CD14-positive monocyte (primary cell): ENCODE results near the gene ZNF430. TPM values are rescaled to one million over a fixed set of nuclear protein-coding genes. Genes with fewer than 3 reads are reported as not detected.

Experiments
- DNase-seq, 3 donors: peaks; one replicate each; pipeline ENCODE4 v3.0.0-alpha.2; 2011 to 2022
- H2AFZ ChIP-seq: 2 replicates; pipeline ENCODE4 v1.6.0; 2012; ENCODE audit warnings: mild to moderate bottlenecking, low read depth, low read length, inconsistent platforms; ENCODE audit not compliant: insufficient read depth, poor library complexity, severe bottlenecking
- H3K27ac ChIP-seq, 2 donors: 1 replicate in 1 of 2; 2 replicates in 1 of 2; pipeline ENCODE4 v1.5.1; 2012 to 2013; ENCODE audit warnings: low read length in 2 of 2, control low read depth in 1 of 2, inconsistent platforms in 1 of 2, low read depth in 1 of 2, mild to moderate bottlenecking in 1 of 2
- H3K27me3 ChIP-seq, 2 donors: one replicate each; pipeline versions ENCODE4 v1.6.0 to v1.6.1; 2011 to 2013; ENCODE audit warnings: low read length in 2 of 2; ENCODE audit not compliant: control insufficient read depth in 2 of 2, insufficient read depth in 2 of 2
- H3K36me3 ChIP-seq, 2 donors: replicated peaks in 1 of 2; 1 replicate in 1 of 2; 2 replicates in 1 of 2; pipeline versions ENCODE4 v1.5.1 to v1.6.1; 2012 to 2013; ENCODE audit warnings: low read length in 2 of 2, control low read depth in 1 of 2, inconsistent platforms in 1 of 2, mild to moderate bottlenecking in 1 of 2; ENCODE audit not compliant: insufficient read depth in 2 of 2, control insufficient read depth in 1 of 2
- H3K4me1 ChIP-seq, 2 donors: 1 replicate in 1 of 2; 2 replicates in 1 of 2; pipeline versions ENCODE4 v1.5.1 to v1.6.1; 2012 to 2013; ENCODE audit warnings: low read length in 2 of 2, control low read depth in 1 of 2, inconsistent platforms in 1 of 2, mild to moderate bottlenecking in 1 of 2, moderate library complexity in 1 of 2; ENCODE audit not compliant: insufficient read depth in 2 of 2, control insufficient read depth in 1 of 2
- H3K4me2 ChIP-seq: replicated peaks from 2 replicates; pipeline ENCODE3; 2012; ENCODE audit warnings: low read length, moderate library complexity, mild to moderate bottlenecking; ENCODE audit not compliant: poor library complexity, severe bottlenecking; ENCODE audit errors: extremely low read depth
- H3K4me3 ChIP-seq, 3 experiments: fragments of 200-600 bp in 1 of 3; sonication (generic) in 1 of 3; replicated peaks in 1 of 3; 1 replicate in 2 of 3; 2 replicates in 1 of 3; pipeline ENCODE4 v1.5.1; 2011 to 2013; ENCODE audit warnings: low read length in 3 of 3, mild to moderate bottlenecking in 3 of 3, control low read depth in 2 of 3, low read depth in 2 of 3, inconsistent platforms in 1 of 3, moderate library complexity in 1 of 3
- H3K79me2 ChIP-seq: 2 replicates; pipeline ENCODE4 v1.6.0; 2012; ENCODE audit warnings: mild to moderate bottlenecking, control low read depth, inconsistent platforms, low read length, moderate library complexity; ENCODE audit not compliant: insufficient read depth
- H3K9ac ChIP-seq: 2 replicates; pipeline ENCODE4 v1.6.0; 2017; ENCODE audit warnings: low read length, mild to moderate bottlenecking; ENCODE audit not compliant: insufficient read depth, poor library complexity, severe bottlenecking
- H3K9me3 ChIP-seq, 2 donors: replicated peaks in 1 of 2; 1 replicate in 1 of 2; 2 replicates in 1 of 2; pipeline versions ENCODE4 v1.5.1 to v1.6.1; 2012 to 2013; ENCODE audit warnings: low read length in 2 of 2, control low read depth in 1 of 2; ENCODE audit not compliant: control insufficient read depth in 1 of 2, insufficient read depth in 1 of 2
- H4K20me1 ChIP-seq: 2 replicates; pipeline ENCODE4 v1.6.0; 2012; ENCODE audit warnings: mild to moderate bottlenecking, low read length, control low read depth, moderate library complexity; ENCODE audit not compliant: insufficient read depth
- H3K27ac Mint-ChIP-seq, 7 donors: one replicate each; pipeline ENCODE4 v1.8.0; 2020; ENCODE audit warnings: mild to moderate bottlenecking in 7 of 7, mixed read lengths in 7 of 7, moderate library complexity in 6 of 7, inconsistent platforms in 2 of 7
- H3K27me3 Mint-ChIP-seq, 3 donors: one replicate each; pipeline ENCODE4 v1.8.0; 2021 to 2022; ENCODE audit warnings: low read depth in 3 of 3, mild to moderate bottlenecking in 3 of 3, mixed read lengths in 3 of 3, moderate library complexity in 3 of 3, inconsistent platforms in 1 of 3
- H3K36me3 Mint-ChIP-seq, 2 donors: one replicate each; pipeline ENCODE4 v1.8.0; 2020; ENCODE audit warnings: mixed read lengths in 2 of 2, inconsistent platforms in 1 of 2, mild to moderate bottlenecking in 1 of 2
- H3K4me1 Mint-ChIP-seq: one replicate; pipeline ENCODE4 v1.8.0; 2020; ENCODE audit warnings: mild to moderate bottlenecking, mixed read lengths
- H3K4me3 Mint-ChIP-seq, 2 donors: one replicate each; pipeline ENCODE4 v1.8.0; 2020; ENCODE audit warnings: mild to moderate bottlenecking in 2 of 2, mixed read lengths in 2 of 2, moderate library complexity in 1 of 2
- H3K9me3 Mint-ChIP-seq, 7 donors: one replicate each; pipeline ENCODE4 v1.8.0; 2020 to 2022; ENCODE audit warnings: mixed read lengths in 7 of 7, mild to moderate bottlenecking in 6 of 7, moderate library complexity in 6 of 7, inconsistent platforms in 2 of 7
- WGBS: methylation state at CpG from one replicate; pipeline ENCODE4 v1.1.5; 2013; ENCODE audit warnings: missing lambda C conversion rate; ENCODE audit not compliant: insufficient coverage; 5-methylcytosine and 5-hydroxymethylcytosine counted together
- intact Hi-C, 2 donors: fragments of 100-400 bp; cut with micrococcal nuclease; formaldehyde crosslinking; loops; one replicate each; pipeline versions ENCODE4 v1.15.0 to v1.15.1; 2023
- polyA plus RNA-seq, 3 donors: library from polyadenylated mRNA; depleted of rRNA in 1 of 3; unstranded in 2 of 3; stranded (reverse) in 1 of 3; fragments of 300-500 nt in 2 of 3; fragments of >200 nt in 1 of 3; fragmentation: Illumina TruSeq in 2 of 3; gene quantifications; 1 replicate in 2 of 3; 2 replicates in 1 of 3; pipeline ENCODE4 v1.2.3, GENCODE V29; 2012 to 2021
- TF ChIP-seq, protein P1 (sequence below): fragments of 200-600 bp; IDR thresholded peaks from one replicate; pipeline ENCODE4 v1.8.0; 2022; ENCODE audit warnings: antibody characterized with exemption, mild to moderate bottlenecking

ZNF430 gene
- polyA plus RNA-seq, 3 donors: 5.7 to 11.6 (median 8.8) TPM

DNA sequence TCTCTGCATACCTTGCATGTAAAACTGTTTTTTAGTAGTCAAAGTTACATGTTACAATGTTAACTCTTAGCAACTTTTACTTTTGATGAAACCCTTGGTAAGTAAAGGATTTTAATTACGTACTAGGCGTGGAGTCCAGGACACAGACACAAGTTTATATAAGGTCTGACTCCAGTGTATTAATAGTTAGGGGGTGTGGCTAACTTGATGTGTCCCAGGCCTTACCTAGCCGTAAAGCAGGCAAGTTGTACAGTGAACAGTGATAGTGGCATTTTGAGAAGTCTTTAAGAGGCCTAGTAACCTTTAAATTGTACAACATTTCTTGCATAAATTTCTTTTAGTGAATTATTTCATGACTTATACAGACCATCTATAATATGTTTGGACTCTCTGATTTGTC lies 67.4 kb downstream of the ZNF430 start:
- Histone ChIP-seq H3K36me3 (peaks cover 0 to 48% of the 10 kb centered on the region in 2 donors), H3K9me3 (no peaks in the 10 kb centered on the region), H3K79me2 (peaks cover 19% of the 10 kb centered on the region), H2AFZ (no peak overlapping the region), H3K4me2 (no peak overlapping the region), H3K4me3 (no peak overlapping the region), H3K27ac (no peak overlapping the region), H3K9ac (no peak overlapping the region), H3K4me1 (peaks cover 0 to 4% of the 10 kb centered on the region in 2 donors), H4K20me1 (no peaks in the 10 kb centered on the region), H3K27me3 (no peaks in the 10 kb centered on the region)
- Mint-ChIP-seq H3K27me3 (no peaks in the 10 kb centered on the region), H3K36me3 (peaks cover 13 to 63% of the 10 kb centered on the region in 2 donors), H3K4me1 (peaks cover 1% of the 10 kb centered on the region), H3K9me3 (peaks cover 0 to 10% (median 1%) of the 10 kb centered on the region in 7 donors), H3K27ac (no peak overlapping the region), H3K4me3 (no peak overlapping the region)
- WGBS: 100% methylated on average over 1 of the region's 3 CpGs
- intact Hi-C loops: no loop called here
- DNase-seq: no peak
- TF ChIP-seq, protein P1, sequence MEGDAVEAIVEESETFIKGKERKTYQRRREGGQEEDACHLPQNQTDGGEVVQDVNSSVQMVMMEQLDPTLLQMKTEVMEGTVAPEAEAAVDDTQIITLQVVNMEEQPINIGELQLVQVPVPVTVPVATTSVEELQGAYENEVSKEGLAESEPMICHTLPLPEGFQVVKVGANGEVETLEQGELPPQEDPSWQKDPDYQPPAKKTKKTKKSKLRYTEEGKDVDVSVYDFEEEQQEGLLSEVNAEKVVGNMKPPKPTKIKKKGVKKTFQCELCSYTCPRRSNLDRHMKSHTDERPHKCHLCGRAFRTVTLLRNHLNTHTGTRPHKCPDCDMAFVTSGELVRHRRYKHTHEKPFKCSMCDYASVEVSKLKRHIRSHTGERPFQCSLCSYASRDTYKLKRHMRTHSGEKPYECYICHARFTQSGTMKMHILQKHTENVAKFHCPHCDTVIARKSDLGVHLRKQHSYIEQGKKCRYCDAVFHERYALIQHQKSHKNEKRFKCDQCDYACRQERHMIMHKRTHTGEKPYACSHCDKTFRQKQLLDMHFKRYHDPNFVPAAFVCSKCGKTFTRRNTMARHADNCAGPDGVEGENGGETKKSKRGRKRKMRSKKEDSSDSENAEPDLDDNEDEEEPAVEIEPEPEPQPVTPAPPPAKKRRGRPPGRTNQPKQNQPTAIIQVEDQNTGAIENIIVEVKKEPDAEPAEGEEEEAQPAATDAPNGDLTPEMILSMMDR: no peak

DNA sequence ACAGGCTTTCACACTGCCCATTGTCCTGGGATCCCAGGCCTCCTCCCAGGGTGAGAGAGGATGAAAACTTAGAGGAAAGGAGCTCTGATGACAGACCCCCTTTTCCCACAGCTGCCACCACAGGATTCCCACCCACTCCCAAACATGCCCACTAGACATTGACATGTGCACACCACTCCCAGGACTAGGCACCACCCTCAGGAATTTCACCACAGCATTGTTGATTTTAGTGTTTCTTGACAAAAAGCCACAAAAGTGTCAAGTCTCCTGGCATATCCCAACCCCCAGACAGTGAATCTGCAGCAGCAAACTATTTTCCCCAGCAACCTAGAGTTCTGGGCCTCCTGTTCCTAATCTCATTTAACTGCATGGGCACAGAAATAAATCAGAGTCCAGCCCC lies 71.7 kb downstream of the ZNF430 start:
- H3K9me3 ChIP-seq: peaks cover 0 to 19% of the 10 kb centered on the region in 2 donors
- Mint-ChIP-seq H3K36me3 (peaks cover 8 to 62% of the 10 kb centered on the region in 2 donors), H3K4me1 (no peaks in the 10 kb centered on the region), H3K27me3 (no peaks in the 10 kb centered on the region), H3K9me3 (peaks cover 1 to 15% (median 15%) of the 10 kb centered on the region in 7 donors), H3K27ac (peak overlapping the region in 1 of 7 donors; percentile 69), H3K4me3 (no peak overlapping the region)
- H3K4me1 ChIP-seq: no peaks in the 10 kb centered on the region
- peaks cover 12% of the 10 kb centered on the region for H3K79me2 ChIP-seq
- no peaks in the 10 kb centered on the region for H3K27me3 ChIP-seq
- DNase-seq: no peak
- H3K36me3 ChIP-seq: peaks cover 0 to 34% of the 10 kb centered on the region in 2 donors
- TF ChIP-seq, protein P1: no peak
- no peaks in the 10 kb centered on the region for H4K20me1 ChIP-seq
- H3K4me2 ChIP-seq: no peak overlapping the region
- intact Hi-C loops: no loop called here
- H3K27ac ChIP-seq: no peak overlapping the region
- no peak overlapping the region for H3K4me3 ChIP-seq
- no peak overlapping the region for H3K9ac ChIP-seq
- no peak overlapping the region for H2AFZ ChIP-seq
